ENCODE results near the gene SSRP1. TPM values are rescaled to one million over a fixed set of nuclear protein-coding genes. Genes with fewer than 3 reads are reported as not detected.

SSRP1 gene, protein sequence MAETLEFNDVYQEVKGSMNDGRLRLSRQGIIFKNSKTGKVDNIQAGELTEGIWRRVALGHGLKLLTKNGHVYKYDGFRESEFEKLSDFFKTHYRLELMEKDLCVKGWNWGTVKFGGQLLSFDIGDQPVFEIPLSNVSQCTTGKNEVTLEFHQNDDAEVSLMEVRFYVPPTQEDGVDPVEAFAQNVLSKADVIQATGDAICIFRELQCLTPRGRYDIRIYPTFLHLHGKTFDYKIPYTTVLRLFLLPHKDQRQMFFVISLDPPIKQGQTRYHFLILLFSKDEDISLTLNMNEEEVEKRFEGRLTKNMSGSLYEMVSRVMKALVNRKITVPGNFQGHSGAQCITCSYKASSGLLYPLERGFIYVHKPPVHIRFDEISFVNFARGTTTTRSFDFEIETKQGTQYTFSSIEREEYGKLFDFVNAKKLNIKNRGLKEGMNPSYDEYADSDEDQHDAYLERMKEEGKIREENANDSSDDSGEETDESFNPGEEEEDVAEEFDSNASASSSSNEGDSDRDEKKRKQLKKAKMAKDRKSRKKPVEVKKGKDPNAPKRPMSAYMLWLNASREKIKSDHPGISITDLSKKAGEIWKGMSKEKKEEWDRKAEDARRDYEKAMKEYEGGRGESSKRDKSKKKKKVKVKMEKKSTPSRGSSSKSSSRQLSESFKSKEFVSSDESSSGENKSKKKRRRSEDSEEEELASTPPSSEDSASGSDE
- total RNA-seq (ENCODE audit: low replicate concordance): 186 and 222 TPM in 2 replicates

DNA sequence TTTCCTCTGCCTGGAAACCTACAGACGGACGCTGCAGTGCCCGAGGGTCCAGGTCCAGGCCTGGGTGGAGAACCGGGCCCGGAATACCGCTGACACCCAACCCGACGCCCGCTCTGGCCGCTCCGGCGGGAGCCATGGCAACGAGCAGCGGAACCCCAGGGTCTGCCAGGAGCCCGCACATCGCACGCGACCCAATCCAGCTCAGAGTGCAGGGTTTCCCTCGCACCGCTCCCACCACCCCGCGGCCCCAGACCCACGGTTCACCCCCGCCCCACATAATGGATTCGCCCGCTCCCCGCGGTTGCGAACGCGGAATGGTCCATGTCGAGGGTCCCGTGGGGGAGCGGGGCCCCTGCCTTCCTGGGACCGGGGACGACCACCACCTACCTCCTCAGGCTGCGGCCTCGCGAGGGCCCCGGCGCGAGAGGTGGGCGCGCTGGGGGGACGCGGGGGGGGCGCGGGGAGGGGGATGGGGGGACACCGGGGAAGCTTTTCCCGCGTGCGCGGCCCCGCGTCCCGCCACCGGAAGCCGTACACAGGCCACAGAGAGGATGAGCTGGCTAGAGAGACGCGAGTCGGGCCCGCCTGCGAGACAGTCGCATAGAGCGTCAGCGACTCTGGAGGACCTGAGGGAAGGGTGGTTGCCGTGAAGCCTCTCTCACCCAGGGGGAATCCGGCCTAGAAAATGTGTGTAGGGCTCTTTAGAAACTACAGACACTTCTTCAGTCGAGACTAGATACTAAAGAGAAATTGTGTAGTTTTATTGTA is at the start of gene SSRP1:
TSS of gene SSRP1 (minus strand) at position 550 of the 768 bp plus-strand sequence. CDS start 771 bp downstream, outside the sequence.
- H4K20me1 ChIP-seq (ENCODE audit: low read depth): peaks cover 9% of the 10 kb centered on the region
- peak within 1 kb of the TSS; percentile 96 for H2AFZ ChIP-seq (replicated peaks)
- H3K9me3 ChIP-seq (ENCODE audit: low read depth): no peaks in the 10 kb centered on the region
- peaks cover 5% of the 10 kb centered on the region for H3K36me3 ChIP-seq
- H3K27me3 ChIP-seq: no peaks in the 10 kb centered on the region
- peak within 1 kb of the TSS; percentile 90 for H3K9ac ChIP-seq
- H3K79me2 ChIP-seq (ENCODE audit: low read depth): peaks cover 39% of the 10 kb centered on the region
- Mint-ChIP-seq H3K36me3 (peaks cover 37% of the 10 kb centered on the region), H3K27me3 (ENCODE audit: insufficient read depth, low read depth) (peaks cover 9% of the 10 kb centered on the region), H3K4me1 (peaks cover 44% of the 10 kb centered on the region), H3K4me3 (peak within 1 kb of the TSS; percentile 94), H3K9me3 (no peaks in the 10 kb centered on the region), H3K27ac (peak within 1 kb of the TSS; percentile 99)
- peaks cover 44% of the 10 kb centered on the region for H3K4me1 ChIP-seq
- TF ChIP-seq EZH2 (IDR thresholded peaks at IDR 0.05) (no peak), EZH2phosphoT487 (IDR thresholded peaks at IDR 0.05) (no peak)
- TF ChIP-seq, protein P1, sequence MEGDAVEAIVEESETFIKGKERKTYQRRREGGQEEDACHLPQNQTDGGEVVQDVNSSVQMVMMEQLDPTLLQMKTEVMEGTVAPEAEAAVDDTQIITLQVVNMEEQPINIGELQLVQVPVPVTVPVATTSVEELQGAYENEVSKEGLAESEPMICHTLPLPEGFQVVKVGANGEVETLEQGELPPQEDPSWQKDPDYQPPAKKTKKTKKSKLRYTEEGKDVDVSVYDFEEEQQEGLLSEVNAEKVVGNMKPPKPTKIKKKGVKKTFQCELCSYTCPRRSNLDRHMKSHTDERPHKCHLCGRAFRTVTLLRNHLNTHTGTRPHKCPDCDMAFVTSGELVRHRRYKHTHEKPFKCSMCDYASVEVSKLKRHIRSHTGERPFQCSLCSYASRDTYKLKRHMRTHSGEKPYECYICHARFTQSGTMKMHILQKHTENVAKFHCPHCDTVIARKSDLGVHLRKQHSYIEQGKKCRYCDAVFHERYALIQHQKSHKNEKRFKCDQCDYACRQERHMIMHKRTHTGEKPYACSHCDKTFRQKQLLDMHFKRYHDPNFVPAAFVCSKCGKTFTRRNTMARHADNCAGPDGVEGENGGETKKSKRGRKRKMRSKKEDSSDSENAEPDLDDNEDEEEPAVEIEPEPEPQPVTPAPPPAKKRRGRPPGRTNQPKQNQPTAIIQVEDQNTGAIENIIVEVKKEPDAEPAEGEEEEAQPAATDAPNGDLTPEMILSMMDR (IDR thresholded peaks at IDR 0.05): peak; percentile 25
- peak; percentile 93 for DNase-seq (ENCODE audit: low spot score)
- peaks cover 14% of the 10 kb centered on the region for H3F3A ChIP-seq (ENCODE audit: low read depth)
- peak within 1 kb of the TSS; percentile 95 for H3K4me2 ChIP-seq
- peak within 1 kb of the TSS; percentile 84 for H3K27ac ChIP-seq
- peak within 1 kb of the TSS; percentile 90 for H3K4me3 ChIP-seq

DNA sequence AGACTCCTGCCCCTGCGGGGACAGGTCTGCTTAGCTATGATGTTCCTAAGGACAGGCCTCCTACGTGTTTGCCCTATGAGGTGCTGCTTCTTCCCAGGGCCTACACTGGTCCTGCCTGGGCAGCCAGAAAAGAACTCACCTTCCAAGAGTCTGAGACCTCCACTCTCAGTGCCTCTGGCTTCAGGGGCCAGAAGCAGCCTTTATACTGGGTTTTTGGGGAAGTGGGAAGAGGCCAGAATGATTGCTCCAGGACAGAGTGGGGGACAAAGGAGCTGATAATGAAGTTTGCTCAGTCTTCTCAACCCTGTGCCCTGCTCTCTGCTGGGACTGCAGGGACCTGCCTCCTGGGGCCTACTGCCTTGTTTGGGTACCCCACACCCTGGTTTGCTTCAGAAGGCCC is 45.3 kb upstream of the SSRP1 start, which contains the start of gene PRG3:
TSS of gene PRG3 (minus strand) at position 176 of the 400 bp plus-strand sequence. CDS start 442 bp downstream, outside the sequence.
- Histone ChIP-seq H3K27me3 (peaks cover 14% of the 10 kb centered on the region), H3K36me3 (no peaks in the 10 kb centered on the region), H3K27ac (no peak within 1 kb of the TSS), H3K4me1 (no peaks in the 10 kb centered on the region), H3K4me3 (no peak within 1 kb of the TSS), H2AFZ (replicated peaks) (no peak within 1 kb of the TSS), H3K9ac (no peak within 1 kb of the TSS), H3K79me2 (ENCODE audit: low read depth) (no peaks in the 10 kb centered on the region), H4K20me1 (ENCODE audit: low read depth) (no peaks in the 10 kb centered on the region), H3F3A (ENCODE audit: low read depth) (no peaks in the 10 kb centered on the region), H3K9me3 (ENCODE audit: low read depth) (no peaks in the 10 kb centered on the region), H3K4me2 (no peak within 1 kb of the TSS)
- no peaks in the 10 kb centered on the region for H3K36me3 Mint-ChIP-seq
- no peaks in the 10 kb centered on the region for H3K9me3 Mint-ChIP-seq
- peaks cover 24% of the 10 kb centered on the region for H3K27me3 Mint-ChIP-seq (ENCODE audit: insufficient read depth, low read depth)
- no peaks in the 10 kb centered on the region for H3K4me1 Mint-ChIP-seq
- no peak for TF ChIP-seq EZH2 (IDR thresholded peaks at IDR 0.05)
- no peak for TF ChIP-seq EZH2phosphoT487 (IDR thresholded peaks at IDR 0.05)
- TF ChIP-seq, protein P1 (IDR thresholded peaks at IDR 0.05): no peak
- H3K4me3 Mint-ChIP-seq: no peak within 1 kb of the TSS
- no peak within 1 kb of the TSS for H3K27ac Mint-ChIP-seq
- DNase-seq (ENCODE audit: low spot score): no peak

GRCh38 chr11:57379732-57380131 is 44.0 kb upstream of the SSRP1 start:
- Mint-ChIP-seq H3K36me3 (no peaks in the 10 kb centered on the region), H3K4me3 (no peak overlapping the region), H3K9me3 (no peaks in the 10 kb centered on the region), H3K27ac (no peak overlapping the region), H3K27me3 (ENCODE audit: insufficient read depth, low read depth) (peaks cover 24% of the 10 kb centered on the region), H3K4me1 (no peaks in the 10 kb centered on the region)
- no peaks in the 10 kb centered on the region for H3K79me2 ChIP-seq (ENCODE audit: low read depth)
- H3K4me1 ChIP-seq: no peaks in the 10 kb centered on the region
- no peak for TF ChIP-seq EZH2phosphoT487 (IDR thresholded peaks at IDR 0.05)
- TF ChIP-seq, protein P1 (IDR thresholded peaks at IDR 0.05): no peak
- TF ChIP-seq EZH2 (IDR thresholded peaks at IDR 0.05): no peak
- no peak overlapping the region for H2AFZ ChIP-seq (replicated peaks)
- no peaks in the 10 kb centered on the region for H3K36me3 ChIP-seq
- no peak overlapping the region for H3K9ac ChIP-seq
- DNase-seq (ENCODE audit: low spot score): peak; percentile 81
- H3K27ac ChIP-seq: no peak overlapping the region
- H4K20me1 ChIP-seq (ENCODE audit: low read depth): no peaks in the 10 kb centered on the region
- H3F3A ChIP-seq (ENCODE audit: low read depth): no peaks in the 10 kb centered on the region
- H3K4me3 ChIP-seq: no peak overlapping the region
- peaks cover 14% of the 10 kb centered on the region for H3K27me3 ChIP-seq
- H3K9me3 ChIP-seq (ENCODE audit: low read depth): no peaks in the 10 kb centered on the region
- no peak overlapping the region for H3K4me2 ChIP-seq
